Transverse colon (tissue), 4 donors: ENCODE measurements around the gene FBXO33.

Experiments
- CTCF ChIP-seq, 5 experiments: fragments of 200-600 bp in 3 of 5; fragments of 450-650 bp in 2 of 5; sonication (generic) in 3 of 5; IDR thresholded peaks; 1 replicate in 2 of 5; 2 replicates in 3 of 5; pipeline ENCODE4 v1.5.1; 2016 to 2017; ENCODE audit warnings: antibody characterized with exemption in 5 of 5, inconsistent platforms in 3 of 5, mild to moderate bottlenecking in 2 of 5, moderate library complexity in 1 of 5
- POLR2AphosphoS5 ChIP-seq, 3 donors: sonication (generic); formaldehyde crosslinking; IDR thresholded peaks; one replicate each; pipeline ENCODE4 v1.6.1; 2016; ENCODE audit warnings: antibody characterized with exemption in 3 of 3

GRCh38 chr14:39472078-39472477, 39.8 kb upstream of the FBXO33 start:
- TF ChIP-seq CTCF (IDR thresholded peaks at IDR 0.05): no peak
- no peak for TF ChIP-seq POLR2AphosphoS5 (IDR thresholded peaks at IDR 0.05)
